HEK293T (cell line): ENCODE data around the gene CLEC16A.

ENCODE experiments used
- CTCF ChIA-PET: fragments of 350-600 bp; formaldehyde crosslinking; extraction: SDS; loops from one replicate; lab custom pipeline; 2021; ENCODE audit warnings: antibody characterized with exemption, inconsistent platforms; lab: Yijun Ruan, JAX
- POLR2A ChIA-PET: fragments of 350-600 bp; formaldehyde crosslinking; extraction: SDS; loops from one replicate; lab custom pipeline; 2020; ENCODE audit warnings: antibody characterized with exemption, inconsistent platforms; lab: Yijun Ruan, JAX
- DNase-seq: peaks from one replicate; pipeline ENCODE4 v3.0.0; 2012; ENCODE audit warnings: mixed read lengths; ENCODE audit errors: extremely low spot score
- ARNT ChIP-seq: fragments of 450-650 bp; IDR thresholded peaks from 2 replicates; pipeline ENCODE4 v1.6.1; 2017; ENCODE audit warnings: mild to moderate bottlenecking
- BHLHE40 ChIP-seq: fragments of 450-650 bp; IDR thresholded peaks from 2 replicates; pipeline ENCODE4 v1.6.1; 2016; ENCODE audit warnings: mild to moderate bottlenecking, moderate library complexity, borderline replicate concordance
- CTBP1 ChIP-seq: fragments of 450-650 bp; IDR thresholded peaks from 2 replicates; pipeline ENCODE4 v1.6.1; 2016; ENCODE audit warnings: borderline replicate concordance
- ELF4 ChIP-seq: fragments of 450-650 bp; IDR thresholded peaks from 2 replicates; pipeline ENCODE4 v1.6.1; 2017; ENCODE audit warnings: antibody characterized with exemption
- FOXA1 ChIP-seq: fragments of 450-650 bp; IDR thresholded peaks from 2 replicates; pipeline ENCODE4 v1.6.1; 2016; ENCODE audit warnings: mild to moderate bottlenecking
- FOXK2 ChIP-seq: fragments of 450-650 bp; IDR thresholded peaks from 2 replicates; pipeline ENCODE4 v1.6.1; 2016; ENCODE audit warnings: mild to moderate bottlenecking
- FOXM1 ChIP-seq: fragments of 450-650 bp; IDR thresholded peaks from 2 replicates; pipeline ENCODE4 v1.6.1; 2017; ENCODE audit warnings: mild to moderate bottlenecking, borderline replicate concordance
- HDGF ChIP-seq: fragments of 450-650 bp; IDR thresholded peaks from 2 replicates; pipeline ENCODE4 v1.6.1; 2017; ENCODE audit warnings: antibody characterized with exemption, borderline replicate concordance
- L3MBTL2 ChIP-seq: fragments of 450-650 bp; conservative IDR thresholded peaks from 2 replicates; pipeline ENCODE4 v1.6.1; 2016; ENCODE audit warnings: mild to moderate bottlenecking
- LEF1 ChIP-seq: fragments of 450-650 bp; IDR thresholded peaks from 2 replicates; pipeline ENCODE4 v1.6.1; 2017; ENCODE audit warnings: mild to moderate bottlenecking, borderline replicate concordance
- NFRKB ChIP-seq: fragments of 450-650 bp; IDR thresholded peaks from 2 replicates; pipeline ENCODE4 v1.6.1; 2016; ENCODE audit warnings: mild to moderate bottlenecking, moderate library complexity
- SP1 ChIP-seq: fragments of 450-650 bp; IDR thresholded peaks from 2 replicates; pipeline ENCODE4 v1.6.1; 2017
- SUZ12 ChIP-seq: fragments of 450-650 bp; IDR thresholded peaks from 2 replicates; pipeline ENCODE4 v1.6.1; 2016; ENCODE audit warnings: mild to moderate bottlenecking
- TARDBP ChIP-seq: fragments of 450-650 bp; IDR thresholded peaks from 2 replicates; pipeline ENCODE4 v1.6.1; 2016
- ZNF384 ChIP-seq: fragments of 450-650 bp; IDR thresholded peaks from 2 replicates; pipeline ENCODE4 v1.6.1; 2016
- TF ChIP-seq, protein P1 (sequence below): fragments of 450-650 bp; IDR thresholded peaks from 2 replicates; pipeline ENCODE4 v1.6.1; 2016

CLEC16A gene

DNA sequence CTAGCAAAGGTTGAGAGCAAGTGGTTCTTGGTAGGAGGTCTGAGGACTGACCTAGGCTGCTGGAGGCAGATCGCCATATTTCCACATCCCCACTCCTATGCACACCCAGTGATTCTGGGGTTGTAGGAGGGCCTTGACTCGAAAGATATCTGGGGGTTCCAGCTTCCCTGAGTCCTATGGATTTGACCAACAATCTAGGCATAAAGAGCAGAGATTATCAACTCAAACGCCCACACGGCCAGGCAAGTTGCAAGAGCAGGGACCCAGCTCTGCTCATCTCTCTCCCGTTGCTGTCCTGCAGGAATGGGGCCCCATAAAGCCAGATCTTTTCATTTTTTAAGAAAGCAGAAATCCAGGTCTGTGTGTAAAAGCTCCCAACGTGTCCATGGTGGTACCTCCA is 217.1 kb downstream of the CLEC16A start:
- TF ChIP-seq TARDBP, result no peak
- TF ChIP-seq ARNT, result no peak
- TF ChIP-seq, protein P1, sequence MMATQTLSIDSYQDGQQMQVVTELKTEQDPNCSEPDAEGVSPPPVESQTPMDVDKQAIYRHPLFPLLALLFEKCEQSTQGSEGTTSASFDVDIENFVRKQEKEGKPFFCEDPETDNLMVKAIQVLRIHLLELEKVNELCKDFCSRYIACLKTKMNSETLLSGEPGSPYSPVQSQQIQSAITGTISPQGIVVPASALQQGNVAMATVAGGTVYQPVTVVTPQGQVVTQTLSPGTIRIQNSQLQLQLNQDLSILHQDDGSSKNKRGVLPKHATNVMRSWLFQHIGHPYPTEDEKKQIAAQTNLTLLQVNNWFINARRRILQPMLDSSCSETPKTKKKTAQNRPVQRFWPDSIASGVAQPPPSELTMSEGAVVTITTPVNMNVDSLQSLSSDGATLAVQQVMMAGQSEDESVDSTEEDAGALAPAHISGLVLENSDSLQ, result no peak
- no peak for TF ChIP-seq L3MBTL2
- TF ChIP-seq FOXA1, result no peak
- no peak for TF ChIP-seq ELF4
- TF ChIP-seq SP1, result no peak
- no peak for TF ChIP-seq NFRKB
- TF ChIP-seq ZNF384, result no peak
- no peak for TF ChIP-seq LEF1
- TF ChIP-seq BHLHE40, result no peak
- TF ChIP-seq HDGF, result no peak
- no peak for TF ChIP-seq SUZ12
- TF ChIP-seq FOXK2, result no peak
- TF ChIP-seq FOXM1, result no peak
- POLR2A ChIA-PET, result interaction anchor here (0.5 to 1.1 kb wide), 3 partner anchors 51 to 94 kb away, joined by 3 read pairs; no protein-coding TSS in a partner anchor
- CTCF ChIA-PET, result no interaction called here
- no peak for DNase-seq

DNA sequence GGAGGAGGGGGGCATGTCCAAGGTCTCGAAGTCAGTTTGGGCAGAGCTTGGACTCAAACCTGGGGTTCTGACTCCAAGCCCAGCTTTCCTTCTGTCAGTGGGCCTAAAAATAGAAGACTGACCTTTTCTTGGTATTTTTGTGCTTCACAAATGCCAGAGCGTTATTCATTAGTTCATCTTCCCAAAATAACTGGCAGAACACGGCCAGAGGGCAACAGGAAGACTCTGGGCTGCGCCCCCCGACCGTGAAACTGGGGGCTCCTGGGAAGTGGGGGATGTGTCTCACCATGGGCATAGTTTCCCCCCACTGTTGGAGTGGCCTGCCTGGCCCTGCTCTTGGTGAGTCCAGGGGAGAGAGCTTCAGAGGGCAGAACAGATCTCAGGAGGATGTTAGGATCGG is 217.6 kb downstream of the CLEC16A start:
- ChIA-PET POLR2A (interaction anchor here (1.1 kb wide), 1 partner anchor 93 kb away, joined by 3 read pairs; no protein-coding TSS in a partner anchor), CTCF (no interaction called here)
- DNase-seq, result no peak
- TF ChIP-seq L3MBTL2 (no peak), BHLHE40 (no peak), FOXM1 (no peak), ELF4 (no peak)

DNA sequence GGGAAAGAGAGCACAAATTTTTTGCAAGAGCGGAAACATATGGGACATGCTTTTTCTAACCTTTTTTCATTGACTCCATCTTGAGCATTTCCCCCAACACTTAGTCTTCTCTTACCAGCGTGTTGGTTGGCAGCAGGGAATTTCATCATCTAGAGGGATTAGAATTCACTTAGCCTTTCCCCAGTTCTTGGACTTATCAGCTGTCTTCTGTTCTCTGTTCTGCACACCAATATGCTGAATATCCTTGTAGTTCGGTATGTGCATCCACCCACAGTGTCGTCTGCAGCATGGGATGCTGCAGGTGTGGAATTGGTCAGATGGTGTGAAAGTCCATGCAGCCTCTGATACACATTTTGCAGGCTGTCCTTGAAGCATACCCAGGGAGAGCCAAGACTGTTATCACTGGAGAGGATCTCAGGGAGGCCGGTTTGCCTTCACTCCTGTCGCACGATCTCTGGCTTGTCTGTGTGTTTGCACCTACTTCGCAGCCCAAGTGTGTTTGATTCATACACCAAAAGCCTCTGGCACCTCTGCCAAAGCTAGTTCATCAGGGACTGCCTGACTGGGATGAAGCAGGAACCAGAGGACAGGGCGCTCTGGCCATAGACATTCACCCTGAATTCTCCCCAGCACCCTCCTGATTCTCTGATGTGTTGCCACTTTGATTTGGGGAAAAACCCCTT is 218.4 kb downstream of the CLEC16A start:
- ChIA-PET POLR2A (interaction anchor here (1.1 kb wide), 1 partner anchor 93 kb away, joined by 3 read pairs; no protein-coding TSS in a partner anchor), CTCF (no interaction called here)
- TF ChIP-seq CTBP1 (no peak), FOXK2 (no peak), HDGF (no peak), SP1 (no peak), BHLHE40 (no peak), FOXA1 (no peak), ZNF384 (no peak), NFRKB (no peak)
- TF ChIP-seq, protein P1, result no peak
- DNase-seq, result no peak

DNA sequence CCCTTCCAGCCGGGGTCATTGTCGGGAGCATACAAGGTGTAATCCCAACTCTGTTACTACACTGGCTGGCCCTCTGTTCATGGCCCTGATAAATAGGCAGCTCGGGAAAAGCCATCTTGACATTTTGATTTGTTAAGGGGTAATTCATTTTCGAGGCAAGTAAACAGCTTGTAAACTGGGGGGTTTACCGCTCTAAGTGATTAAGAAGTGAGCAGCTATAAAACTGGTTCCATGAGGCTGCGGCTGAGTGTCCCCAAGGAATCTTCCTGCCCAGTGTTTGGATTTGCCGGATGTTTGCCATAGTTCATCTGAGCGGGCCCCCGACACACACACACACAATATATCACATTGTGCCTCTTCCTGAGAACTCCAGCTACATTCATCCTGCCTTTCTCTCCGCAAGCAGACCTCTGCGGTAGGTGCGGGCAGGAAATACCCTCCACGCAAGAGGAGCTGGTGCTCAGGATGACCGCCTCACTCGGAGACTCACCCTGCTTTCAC is 219.4 kb downstream of the CLEC16A start:
- no peak for TF ChIP-seq L3MBTL2
- TF ChIP-seq, protein P1, result peak; percentile 48; the same call in 1 of the 2 replicates
- ChIA-PET CTCF (no interaction called here), POLR2A (interaction anchor here (1.1 kb wide), 1 partner anchor 12 kb away, joined by 4 read pairs; no protein-coding TSS in a partner anchor)
- DNase-seq, result peak; percentile 16

DNA sequence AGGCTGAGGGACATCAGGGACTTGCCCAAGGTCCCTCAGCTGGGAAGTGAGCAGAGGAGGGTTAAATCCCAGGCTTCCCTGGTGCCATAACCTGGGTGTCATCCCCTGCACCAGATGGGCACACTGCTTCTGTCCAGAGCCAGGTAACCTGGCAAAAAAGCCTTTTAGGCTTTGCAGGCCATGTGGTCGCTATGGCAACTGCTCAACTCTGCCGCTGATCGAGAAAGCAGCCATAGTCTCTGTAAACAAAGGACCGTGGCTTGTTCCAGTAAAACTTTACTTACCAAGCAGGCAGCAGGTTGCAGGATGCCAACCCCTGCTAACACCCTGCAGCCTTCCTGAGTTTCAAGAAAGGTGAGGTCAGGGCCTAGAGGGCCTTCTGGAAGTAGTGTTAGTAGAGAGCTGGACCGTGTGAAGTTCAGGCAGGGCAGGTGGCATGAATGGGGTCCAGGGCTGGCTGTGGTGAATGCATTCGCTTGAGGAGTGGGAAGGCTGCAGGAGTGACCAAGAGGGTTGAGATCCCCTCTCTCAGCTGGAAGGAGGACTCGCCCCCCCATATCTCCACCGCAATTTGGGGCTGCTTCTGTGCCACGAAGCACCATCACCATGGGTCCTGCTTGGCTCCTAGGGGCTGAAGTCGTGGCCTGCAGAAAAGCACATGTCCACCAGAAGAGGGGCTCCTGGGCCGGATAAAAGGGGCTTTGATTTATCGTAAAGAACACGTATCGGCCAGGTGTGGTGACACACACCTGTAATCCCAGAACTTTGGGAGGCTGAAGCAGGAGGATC is 220.3 kb downstream of the CLEC16A start:
- no peak for TF ChIP-seq BHLHE40
- TF ChIP-seq ELF4, result no peak
- TF ChIP-seq, protein P1, result no peak
- no peak for TF ChIP-seq FOXA1
- no peak for TF ChIP-seq ARNT
- no peak for TF ChIP-seq FOXM1
- no peak for TF ChIP-seq CTBP1
- no peak for TF ChIP-seq NFRKB
- no peak for TF ChIP-seq SUZ12
- TF ChIP-seq ZNF384, result no peak
- no peak for TF ChIP-seq HDGF
- TF ChIP-seq FOXK2, result no peak
- TF ChIP-seq SP1, result no peak
- DNase-seq, result no peak
- ChIA-PET CTCF (no interaction called here), POLR2A (interaction anchor here (1.1 kb wide), 1 partner anchor 13 kb away, joined by 4 read pairs; no protein-coding TSS in a partner anchor)

DNA sequence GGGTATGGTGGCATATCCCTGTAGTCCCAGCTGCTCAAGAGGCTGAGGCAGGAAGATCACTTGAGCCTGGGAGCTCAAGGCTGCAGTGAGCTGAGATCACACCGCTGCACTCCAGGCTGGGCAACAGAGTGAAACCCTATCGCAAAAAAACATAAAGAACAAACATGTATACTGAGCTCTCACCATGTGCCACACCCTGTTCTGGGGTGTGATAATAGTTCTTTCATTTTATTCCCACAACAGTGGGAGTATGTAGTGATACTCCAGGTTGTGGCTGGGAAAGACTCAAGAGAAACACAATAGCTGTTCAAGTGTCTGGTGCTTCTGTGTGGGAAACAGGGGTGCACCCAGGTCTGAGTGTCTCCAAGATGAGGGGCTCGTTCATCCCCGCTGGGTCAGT is 221.0 kb downstream of the CLEC16A start:
- ChIA-PET POLR2A (interaction anchor here (0.6 kb wide), 1 partner anchor 91 kb away, joined by 3 read pairs; the partner anchor contains the start of gene SOCS1), CTCF (no interaction called here)
- no peak for TF ChIP-seq SP1
- no peak for TF ChIP-seq FOXM1
- no peak for TF ChIP-seq SUZ12
- no peak for TF ChIP-seq ARNT
- TF ChIP-seq NFRKB, result no peak
- TF ChIP-seq L3MBTL2, result no peak
- no peak for TF ChIP-seq CTBP1
- TF ChIP-seq ELF4, result no peak
- TF ChIP-seq BHLHE40, result no peak
- no peak for TF ChIP-seq FOXA1
- DNase-seq, result no peak
